ENCODE data around the gene PHF11.

- TF ChIP-seq EZH2 (IDR thresholded peaks at IDR 0.05; ENCODE audit: borderline replicate concordance, low read depth, low read length, poor library complexity, severe bottlenecking) (no peak), CTCF (conservative IDR thresholded peaks at IDR 0.05; ENCODE audit: low read depth, low read length) (no peak)
These were observed 49.9 kb downstream of the PHF11 start for GRCh38 chr13:49545661-49546060.
